Smooth muscle cell (in vitro differentiated cells): Measurements from ENCODE around the gene KNDC1. TPM values are rescaled to one million over a fixed set of nuclear protein-coding genes. Genes with fewer than 3 reads are reported as not detected.

Experiments used
- DNase-seq: peaks from one replicate; lab custom pipeline; 2025; ENCODE audit not compliant: unreplicated experiment; lab: John Stamatoyannopoulos, UW
- H2AFZ ChIP-seq: fragments of 200-600 bp; sonication (generic); 2 replicates; pipeline ENCODE4 v1.6.0; 2016; ENCODE audit warnings: antibody characterized with exemption, low read depth, mild to moderate bottlenecking
- H3F3A ChIP-seq: fragments of 200-600 bp; sonication (generic); 2 replicates; pipeline ENCODE4 v1.6.0; 2017; ENCODE audit warnings: antibody characterized with exemption, low read depth
- H3K27ac ChIP-seq: fragments of 200-600 bp; sonication (generic); 2 replicates; pipeline ENCODE4 v1.5.1; 2016; ENCODE audit warnings: low read depth, mild to moderate bottlenecking
- H3K27me3 ChIP-seq: fragments of 200-600 bp; sonication (generic); 2 replicates; pipeline ENCODE4 v1.6.1; 2016; ENCODE audit warnings: low read depth, mild to moderate bottlenecking
- H3K36me3 ChIP-seq: fragments of 200-600 bp; sonication (generic); 2 replicates; pipeline ENCODE4 v1.5.1; 2016; ENCODE audit warnings: low read depth
- H3K4me1 ChIP-seq: fragments of 200-600 bp; sonication (generic); 2 replicates; pipeline ENCODE4 v1.5.1; 2016; ENCODE audit warnings: low read depth
- H3K4me2 ChIP-seq: fragments of 200-600 bp; sonication (generic); 2 replicates; pipeline ENCODE4 v1.6.0; 2016; ENCODE audit warnings: mild to moderate bottlenecking
- H3K4me3 ChIP-seq: fragments of 200-600 bp; sonication (generic); 2 replicates; pipeline ENCODE4 v1.5.1; 2016; ENCODE audit warnings: mild to moderate bottlenecking
- H3K79me2 ChIP-seq: fragments of 200-600 bp; sonication (generic); 2 replicates; pipeline ENCODE4 v1.6.0; 2016; ENCODE audit warnings: low read depth, mild to moderate bottlenecking
- H3K9ac ChIP-seq: fragments of 200-600 bp; sonication (generic); 2 replicates; pipeline ENCODE4 v1.6.0; 2016; ENCODE audit warnings: low read depth
- H3K9me3 ChIP-seq: fragments of 200-600 bp; sonication (generic); replicated peaks from 2 replicates; pipeline ENCODE4 v1.5.1; 2016; ENCODE audit warnings: low read depth
- H4K20me1 ChIP-seq: fragments of 200-600 bp; sonication (generic); 2 replicates; pipeline ENCODE4 v1.6.0; 2016; ENCODE audit warnings: low read depth
- CTCF ChIP-seq: fragments of 200-600 bp; sonication (generic); IDR thresholded peaks from 2 replicates; pipeline ENCODE4 v1.5.1; 2017; ENCODE audit warnings: borderline replicate concordance, mild to moderate bottlenecking, antibody characterized with exemption; ENCODE audit not compliant: insufficient read depth, poor library complexity, severe bottlenecking
- WGBS: methylation state at CpG from one replicate; pipeline ENCODE4 v1.1.7; 2016; ENCODE audit warnings: low lambda C conversion rate; 5-methylcytosine and 5-hydroxymethylcytosine counted together
- polyA plus RNA-seq: library from polyadenylated mRNA; unstranded; fragments of >200 nt; fragmentation: Nextera tagmentation; extraction: Ambion mirVana; gene quantifications from 2 replicates; pipeline ENCODE4 v1.2.1, GENCODE V29; 2016
- total RNA-seq: library from RNA; depleted of rRNA; stranded (reverse); fragments of >200 nt; gene quantifications from 2 replicates; pipeline ENCODE4 v1.2.3, GENCODE V29; 2014

KNDC1 gene
- total and polyA plus RNA-seq, 2 experiments from 2014 or later: 2.3 to 3.1 TPM

GRCh38 chr10:133197786-133198185, 37.8 kb downstream of the KNDC1 start:
- no peak overlapping the region for H3K9ac ChIP-seq
- H3K9me3 ChIP-seq: no peaks in the 10 kb centered on the region
- no peak for DNase-seq
- no peak overlapping the region for H2AFZ ChIP-seq
- no peaks in the 10 kb centered on the region for H3K79me2 ChIP-seq
- no peaks in the 10 kb centered on the region for H3K4me1 ChIP-seq
- 93% methylated on average over 8 of the region's 9 CpGs for WGBS
- H3K36me3 ChIP-seq: no peaks in the 10 kb centered on the region
- no peak overlapping the region for H3K27ac ChIP-seq
- no peaks in the 10 kb centered on the region for H4K20me1 ChIP-seq
- H3F3A ChIP-seq: no peaks in the 10 kb centered on the region
- TF ChIP-seq CTCF: no peak
- no peaks in the 10 kb centered on the region for H3K27me3 ChIP-seq
- H3K4me2 ChIP-seq: no peak overlapping the region
- no peak overlapping the region for H3K4me3 ChIP-seq

GRCh38 chr10:133198206-133198605, 38.2 kb downstream of the KNDC1 start:
- Histone ChIP-seq H2AFZ (no peak overlapping the region), H3F3A (no peaks in the 10 kb centered on the region), H3K36me3 (no peaks in the 10 kb centered on the region), H3K4me3 (no peak overlapping the region), H3K9me3 (no peaks in the 10 kb centered on the region), H3K4me2 (no peak overlapping the region), H3K9ac (no peak overlapping the region), H3K27me3 (no peaks in the 10 kb centered on the region), H3K79me2 (no peaks in the 10 kb centered on the region), H3K27ac (no peak overlapping the region), H3K4me1 (no peaks in the 10 kb centered on the region), H4K20me1 (no peaks in the 10 kb centered on the region)
- 98% methylated on average over 26 of the region's 26 CpGs for WGBS
- DNase-seq: no peak
- no peak for TF ChIP-seq CTCF

- H3K4me3 ChIP-seq: no peak overlapping the region
- no peaks in the 10 kb centered on the region for H4K20me1 ChIP-seq
- H3K79me2 ChIP-seq: no peaks in the 10 kb centered on the region
- whole genome bisulfite sequencing: 91% methylated on average over 28 of the region's 54 CpGs
- H3K27me3 ChIP-seq: no peaks in the 10 kb centered on the region
- H2AFZ ChIP-seq: no peak overlapping the region
- H3F3A ChIP-seq: no peaks in the 10 kb centered on the region
- no peaks in the 10 kb centered on the region for H3K36me3 ChIP-seq
- H3K27ac ChIP-seq: no peak overlapping the region
- H3K9ac ChIP-seq: no peak overlapping the region
- TF ChIP-seq CTCF: no peak
- DNase-seq: no peak
- H3K9me3 ChIP-seq: no peaks in the 10 kb centered on the region
- no peak overlapping the region for H3K4me2 ChIP-seq
- H3K4me1 ChIP-seq: no peaks in the 10 kb centered on the region
Measured at GRCh38 chr10:133198621-133199487, 38.8 kb downstream of the KNDC1 start.

GRCh38 chr10:133199488-133199885, 39.5 kb downstream of the KNDC1 start:
- Histone ChIP-seq H3F3A (no peaks in the 10 kb centered on the region), H3K4me3 (no peak overlapping the region), H3K27ac (no peak overlapping the region), H3K27me3 (no peaks in the 10 kb centered on the region), H3K79me2 (no peaks in the 10 kb centered on the region), H3K9ac (no peak overlapping the region), H3K36me3 (no peaks in the 10 kb centered on the region), H4K20me1 (no peaks in the 10 kb centered on the region), H3K9me3 (no peaks in the 10 kb centered on the region), H3K4me2 (no peak overlapping the region), H2AFZ (no peak overlapping the region), H3K4me1 (no peaks in the 10 kb centered on the region)
- no peak for TF ChIP-seq CTCF
- DNase-seq: no peak
- 96% methylated on average over 12 of the region's 13 CpGs for WGBS
